Stimulated activated CD8-positive, alpha-beta memory T cell treated with anti-CD3 and anti-CD28 coated beads, Interleukin-12 subunit alpha, Interleukin-12 subunit beta, amount 100 ng/mL, for 1 hour (primary cell): ENCODE measurements around the gene P3R3URF.

ENCODE experiments used
- DNase-seq: peaks from one replicate; pipeline ENCODE4 v3.0.0-alpha.2; 2020; ENCODE audit warnings: low read depth

Gene P3R3URF

DNA sequence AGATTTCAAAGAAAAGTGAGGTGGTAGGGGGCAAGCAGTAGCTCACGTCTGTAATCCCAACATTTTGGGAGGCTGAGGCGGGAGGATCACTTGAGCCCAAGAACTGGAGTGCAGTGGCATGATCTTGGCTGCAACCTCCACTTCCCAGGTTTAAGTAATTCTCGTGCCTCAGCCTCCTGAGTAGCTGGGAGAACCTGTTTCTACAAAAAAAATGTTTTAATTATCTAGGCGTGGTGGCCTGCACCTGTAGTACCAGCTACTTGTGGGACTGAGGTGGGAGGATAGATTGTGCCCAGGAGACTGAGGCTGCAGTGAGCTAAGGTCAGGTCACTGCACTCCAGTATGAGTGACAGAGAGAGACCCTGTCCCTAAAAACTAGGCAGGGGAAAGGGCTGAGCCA lies 4.0 kb downstream of the P3R3URF start:
- no peak for DNase-seq

DNA sequence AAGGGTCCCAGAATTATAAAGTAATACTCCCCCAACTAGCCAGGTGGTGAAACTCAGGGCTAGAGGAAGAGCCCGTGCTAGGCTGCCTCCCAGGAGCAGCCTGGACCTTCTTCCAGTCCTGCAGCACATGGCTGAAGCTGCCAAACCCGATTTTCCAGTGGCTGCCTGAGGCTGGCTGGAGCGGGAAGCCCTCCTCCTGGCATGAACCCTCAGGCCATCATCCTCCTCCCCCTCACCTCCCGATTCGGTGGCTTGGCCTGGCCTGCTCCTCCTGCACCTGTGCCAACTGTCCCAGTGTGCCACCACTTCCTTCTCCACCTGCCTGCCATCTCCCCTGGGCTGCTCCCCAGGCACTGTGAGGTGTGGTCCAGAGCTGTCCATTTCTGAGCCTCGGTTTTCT lies 4.4 kb downstream of the P3R3URF start:
- no peak for DNase-seq

DNA sequence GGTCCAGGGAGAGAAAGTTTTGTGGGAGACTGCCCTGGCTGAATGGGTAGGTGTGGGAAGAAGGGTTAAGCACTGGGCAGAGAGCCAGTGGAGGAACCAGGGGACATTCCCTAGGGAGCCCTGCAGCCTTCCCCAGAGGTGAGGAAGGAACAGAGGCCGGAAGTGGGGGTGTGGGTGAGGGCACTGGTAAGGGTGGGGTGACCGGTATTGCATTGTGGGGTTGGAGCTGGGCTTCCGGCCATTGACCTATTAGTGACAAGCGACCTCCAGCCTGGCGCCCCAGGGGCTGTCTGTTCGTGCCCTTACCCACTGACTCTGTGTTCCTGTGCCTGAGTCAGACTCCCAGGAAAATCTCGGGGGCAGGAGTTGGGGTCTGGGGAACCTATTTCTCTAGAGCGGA lies 4.9 kb downstream of the P3R3URF start:
- DNase-seq = no peak

DNA sequence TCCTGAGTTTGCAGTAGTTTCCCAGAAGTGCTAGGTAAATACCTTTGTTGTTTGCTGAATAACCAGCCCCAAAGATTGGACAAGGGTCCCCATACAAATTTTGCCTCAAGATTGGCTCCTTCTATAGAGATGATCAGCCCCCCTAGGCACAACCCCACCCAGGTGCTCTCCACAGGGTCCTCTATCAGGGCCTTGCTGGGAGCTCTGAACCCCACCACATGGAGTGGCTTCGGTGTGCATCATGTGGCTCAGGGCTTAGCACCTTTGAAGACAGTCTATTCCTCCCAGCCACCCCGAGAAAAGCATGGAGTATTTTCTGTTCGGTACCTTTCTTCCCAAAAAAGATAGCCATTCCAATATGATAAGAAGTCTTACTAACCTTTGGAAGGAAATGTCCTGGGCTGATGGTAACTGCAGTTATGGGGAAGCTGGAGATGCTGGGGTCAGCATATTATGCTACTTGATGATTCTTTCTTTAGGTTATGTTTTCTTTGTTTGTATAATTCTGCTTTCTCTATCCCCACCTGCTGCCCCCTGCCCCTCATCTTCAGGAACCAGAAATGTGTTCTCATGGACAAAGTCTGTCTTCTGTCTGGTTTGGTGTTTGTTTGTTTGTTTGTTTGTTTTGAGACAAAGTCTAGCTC lies 6.4 kb downstream of the P3R3URF start:
- no peak for DNase-seq

DNA sequence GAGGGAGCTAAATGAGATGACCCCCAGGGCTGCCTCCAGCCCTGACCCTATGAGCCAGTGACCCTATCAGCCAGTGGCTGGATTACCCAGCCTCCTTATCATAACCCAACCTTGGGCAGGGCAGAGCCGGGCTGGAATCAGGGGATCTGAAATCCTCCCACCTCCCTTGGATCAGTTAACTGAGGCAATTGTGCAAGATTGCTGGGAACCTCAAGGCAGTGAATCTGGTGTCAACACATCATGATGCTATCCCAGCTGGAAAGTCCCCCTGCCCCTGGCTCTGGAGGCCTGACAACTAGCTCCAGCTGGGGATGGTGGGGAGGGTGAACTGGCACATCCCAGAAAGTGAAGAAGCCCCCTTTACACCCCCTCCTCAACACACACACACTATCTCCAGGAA lies 7.8 kb downstream of the P3R3URF start:
- DNase-seq = no peak

DNA sequence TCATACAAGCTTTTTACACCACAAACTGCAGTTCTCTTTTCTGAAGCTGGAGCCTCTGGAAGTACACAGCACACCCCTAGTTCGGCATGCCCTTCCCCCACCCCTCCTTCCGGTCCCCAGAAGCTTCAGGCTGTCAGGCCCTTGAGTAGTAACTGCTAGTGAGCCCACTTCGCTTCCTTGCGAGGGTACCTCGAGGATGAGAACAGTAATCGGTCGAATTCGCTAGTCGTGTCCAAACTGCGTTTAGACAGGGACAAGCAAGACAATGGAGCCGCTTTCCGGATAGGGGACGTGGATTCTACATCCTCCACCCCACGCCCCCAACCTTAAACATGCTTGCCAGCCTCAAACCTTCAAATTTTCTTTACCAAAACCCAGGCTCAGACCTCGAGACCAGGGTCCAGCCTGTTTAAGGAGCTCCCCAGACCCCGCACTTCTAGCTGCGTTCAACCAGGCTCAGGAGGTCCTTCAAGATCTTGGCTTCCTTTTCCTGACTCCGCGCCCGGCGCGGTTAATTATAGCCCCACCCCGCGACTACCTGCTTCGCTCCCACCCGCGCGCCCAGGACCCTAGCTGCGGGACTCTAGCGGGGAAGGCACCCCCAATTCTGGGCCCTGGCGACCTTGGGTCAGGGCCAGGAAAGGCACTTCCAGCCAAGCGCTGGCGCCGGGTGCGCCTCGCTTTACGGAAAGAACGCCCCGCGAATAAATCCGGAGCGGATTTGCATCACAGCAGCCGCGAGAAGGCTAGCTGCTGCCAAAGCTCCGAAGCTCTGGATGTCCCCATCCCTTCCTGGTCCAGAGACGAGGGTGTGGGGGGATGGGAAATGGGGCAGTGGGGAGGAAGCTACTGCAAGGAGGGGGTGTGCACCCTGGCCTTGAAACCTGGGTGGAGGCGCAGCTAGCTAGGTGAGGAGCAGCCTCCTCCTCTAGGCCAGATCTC lies 9.5 kb downstream of the P3R3URF start:
- DNase-seq = no peak

DNA sequence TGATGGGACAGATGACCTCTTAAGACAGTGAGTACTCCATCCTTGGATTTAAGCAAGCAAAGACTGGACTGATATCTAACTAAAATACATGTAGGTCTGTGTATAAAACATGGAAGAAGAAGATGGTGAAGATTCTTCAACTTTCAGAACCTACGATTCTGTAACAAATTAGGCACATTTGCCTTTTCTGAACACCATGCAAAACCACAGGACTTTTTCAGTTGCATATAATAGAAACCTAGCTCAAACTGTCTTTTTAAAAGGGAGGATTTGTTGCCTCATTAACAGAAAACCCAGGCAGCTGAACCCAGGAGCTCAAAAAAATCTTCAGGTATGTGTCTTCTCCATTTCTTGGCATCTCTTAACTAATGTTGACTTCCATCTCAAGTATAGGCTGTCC lies 16.1 kb downstream of the P3R3URF start:
- no peak for DNase-seq

DNA sequence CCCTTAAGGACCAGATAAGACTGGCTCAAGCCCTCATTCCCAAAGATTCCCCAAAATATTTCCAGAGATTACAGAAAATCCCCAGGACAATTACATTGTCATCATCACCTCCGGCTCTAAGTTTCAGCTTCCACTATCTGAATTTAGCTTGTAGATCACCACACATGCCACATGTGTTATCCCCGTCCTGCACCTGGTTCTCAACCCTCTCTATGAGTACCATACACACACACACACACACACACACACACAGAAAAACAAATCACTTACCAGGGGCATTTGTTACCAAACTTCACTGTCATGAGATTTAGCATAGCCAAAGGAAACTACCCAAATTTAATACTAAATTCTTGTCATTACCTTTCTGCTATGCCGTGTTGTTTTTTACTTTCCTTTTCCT lies 16.8 kb downstream of the P3R3URF start:
- DNase-seq = no peak

DNA sequence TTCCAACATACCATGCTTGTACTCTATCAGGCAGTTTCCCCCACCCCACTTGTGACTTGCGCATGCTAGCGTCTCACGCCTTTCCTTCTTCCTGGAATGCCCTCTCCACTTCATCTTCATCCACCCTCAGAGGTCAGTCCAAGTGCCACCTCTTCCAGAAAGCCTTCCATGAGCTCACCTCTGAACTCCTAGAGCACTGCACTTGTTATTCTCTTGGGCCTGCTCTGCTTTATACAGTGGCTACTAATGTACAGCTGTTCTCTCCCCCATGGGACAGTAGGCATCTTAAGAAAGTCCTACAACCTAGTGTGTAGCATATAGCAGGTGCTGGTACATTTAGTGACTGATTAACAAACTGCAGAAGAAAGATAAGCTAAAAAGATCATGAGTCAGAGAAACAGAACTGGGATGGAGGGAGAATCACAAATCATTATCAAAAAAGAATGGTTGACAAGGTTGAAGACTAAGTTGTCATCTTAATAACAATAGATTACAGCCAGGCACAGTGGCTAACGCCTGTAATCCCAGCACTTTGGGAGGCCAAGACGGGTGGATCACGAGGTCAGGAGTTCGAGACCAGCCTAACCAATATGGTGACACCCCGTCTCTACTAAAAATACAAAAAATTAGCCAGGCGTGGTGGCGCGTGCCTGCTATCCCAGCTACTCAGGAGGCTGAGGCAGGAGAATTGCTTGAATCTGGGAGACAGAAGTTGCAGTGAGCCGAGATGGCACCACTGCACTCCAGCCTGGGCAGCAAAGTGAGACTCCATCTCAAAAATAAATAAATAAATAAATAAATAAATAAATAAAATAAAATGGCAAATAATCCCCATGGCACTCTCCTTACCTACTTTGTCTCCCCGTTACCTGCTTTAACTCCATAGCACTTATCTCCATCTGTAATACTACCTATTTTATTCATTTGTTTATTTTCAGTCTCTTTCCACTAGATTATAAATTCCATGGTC lies 17.7 kb downstream of the P3R3URF start:
- no peak for DNase-seq

DNA sequence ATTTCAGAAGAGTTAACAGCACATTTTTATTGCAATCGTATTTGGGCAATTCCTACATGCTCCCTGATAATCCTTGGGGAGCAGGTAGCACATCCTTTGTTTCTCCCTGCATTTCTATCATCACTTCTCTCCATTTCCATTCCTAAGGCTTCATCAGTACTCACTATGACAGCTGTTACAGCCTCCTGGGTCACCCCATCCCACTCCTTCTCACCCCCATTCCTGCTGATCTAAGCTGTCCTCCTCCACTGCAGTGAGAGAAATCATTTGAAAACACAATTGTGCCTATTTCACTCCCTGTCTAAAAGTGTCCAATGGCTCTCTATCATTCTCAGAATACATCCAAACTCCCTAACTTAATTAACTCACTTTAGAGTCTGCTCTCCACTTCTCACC lies 18.4 kb downstream of the P3R3URF start:
- DNase-seq = no peak

DNA sequence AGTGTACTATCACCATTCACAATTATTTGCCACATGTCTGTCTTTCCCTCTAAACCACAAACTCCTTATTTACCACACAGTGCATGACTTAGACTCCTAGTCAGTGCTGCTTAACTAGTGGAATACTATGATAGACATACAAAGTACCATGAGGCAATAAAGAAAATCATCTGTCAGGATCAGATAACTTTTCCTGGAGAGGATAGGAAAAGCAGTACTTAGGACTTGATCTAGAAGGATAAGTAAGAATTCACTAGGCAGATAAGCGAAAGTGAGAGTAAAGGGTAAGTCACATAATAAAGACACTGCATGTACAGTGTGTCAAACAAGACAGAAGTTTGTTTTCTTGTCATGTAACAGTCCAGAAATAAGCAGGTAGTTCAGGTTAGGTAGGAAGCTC lies 22.6 kb downstream of the P3R3URF start:
- no peak for DNase-seq

DNA sequence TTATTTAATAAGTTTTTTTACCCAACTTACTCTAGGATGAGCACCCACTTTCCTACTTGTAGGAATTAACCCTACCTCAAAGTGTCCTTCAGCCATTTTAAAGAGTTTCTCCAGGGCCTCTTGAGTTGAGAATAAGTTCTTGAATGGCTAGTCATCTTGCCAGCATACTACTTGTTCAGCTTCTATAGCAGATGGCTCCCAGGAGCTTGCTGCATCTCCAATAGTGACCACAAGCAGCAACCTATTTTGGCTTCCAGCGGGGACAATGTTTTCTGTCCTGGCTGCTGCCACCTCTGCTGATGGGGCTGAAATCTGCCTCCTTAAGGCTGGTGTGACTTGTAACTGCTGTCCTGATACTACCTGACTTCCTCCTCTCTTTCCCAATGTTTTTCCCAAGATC lies 23.1 kb downstream of the P3R3URF start:
- no peak for DNase-seq

DNA sequence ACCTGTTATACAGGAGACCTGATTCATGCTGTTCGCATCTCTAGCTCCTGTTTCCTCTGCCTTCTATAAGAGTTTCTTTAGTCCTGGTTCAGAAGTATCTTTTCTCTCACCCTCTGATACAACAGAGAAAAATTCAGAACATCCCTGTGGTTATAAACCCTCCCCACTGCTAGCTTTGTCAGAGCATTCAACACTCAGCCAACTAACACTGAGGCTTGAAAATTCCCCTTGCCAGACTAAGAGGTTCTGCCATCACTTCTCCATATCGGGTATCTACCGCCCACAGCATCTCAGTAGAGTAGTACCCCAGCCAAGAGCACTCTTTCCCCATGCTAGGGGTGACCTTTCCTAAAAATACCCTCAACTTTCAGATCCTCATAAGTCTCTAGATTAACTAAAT lies 24.3 kb downstream of the P3R3URF start:
- DNase-seq = no peak

DNA sequence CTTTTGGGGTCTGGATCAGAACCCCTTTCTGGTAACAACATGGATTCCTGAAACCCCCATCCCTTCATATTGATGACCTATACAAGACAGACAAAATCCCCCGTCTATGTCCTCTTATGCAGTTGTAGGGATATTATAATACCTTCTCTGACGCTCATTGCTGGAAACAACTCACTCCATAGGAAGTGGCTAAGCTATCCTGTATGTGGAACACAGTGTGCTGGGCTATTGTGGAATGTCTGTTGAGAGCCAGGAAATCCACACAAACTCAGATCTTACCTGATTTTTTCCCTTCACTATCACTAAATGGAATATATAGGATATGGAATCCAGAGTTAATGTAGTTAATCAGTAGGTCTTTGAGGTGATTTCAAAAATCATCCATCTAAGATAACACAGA lies 26.2 kb downstream of the P3R3URF start:
- no peak for DNase-seq

DNA sequence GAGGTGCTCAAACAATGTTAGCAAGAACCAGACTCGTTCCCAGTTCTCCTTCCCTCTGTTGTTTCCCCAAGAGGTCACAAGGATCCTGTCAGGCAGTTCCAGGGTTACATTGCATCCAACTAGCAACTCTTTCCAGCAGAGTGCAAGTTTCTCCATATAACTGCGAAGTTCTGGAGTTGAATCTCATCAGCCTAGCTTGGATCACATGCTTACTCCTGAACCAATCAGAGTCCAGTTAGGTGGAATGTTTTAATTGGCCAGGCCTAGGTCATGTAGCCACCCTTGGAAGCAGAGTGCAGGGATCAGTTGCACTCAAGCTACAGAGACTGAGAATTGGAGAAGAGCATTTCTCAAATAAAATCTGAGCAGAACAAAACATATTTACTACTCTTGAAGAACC lies 28.0 kb downstream of the P3R3URF start:
- no peak for DNase-seq

DNA sequence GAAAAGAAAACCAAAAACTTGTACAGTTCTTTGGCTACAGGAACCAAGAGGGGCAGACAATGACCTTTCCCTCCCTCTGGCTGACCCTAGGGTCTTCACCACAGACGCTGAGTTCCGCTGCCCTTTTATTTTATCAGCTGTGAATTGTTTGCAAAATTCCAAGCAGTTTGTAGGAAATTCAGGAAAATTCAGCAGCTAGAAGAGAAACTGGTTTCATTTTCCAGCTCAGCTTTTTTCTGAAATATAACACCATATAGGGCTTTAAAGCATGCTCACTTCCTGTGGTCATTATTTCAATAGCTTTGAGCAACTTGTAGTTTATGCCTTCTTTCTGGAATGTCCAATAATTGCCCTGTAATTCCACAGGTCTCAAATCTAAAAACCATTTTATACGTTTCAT lies 38.4 kb downstream of the P3R3URF start:
- no peak for DNase-seq

DNA sequence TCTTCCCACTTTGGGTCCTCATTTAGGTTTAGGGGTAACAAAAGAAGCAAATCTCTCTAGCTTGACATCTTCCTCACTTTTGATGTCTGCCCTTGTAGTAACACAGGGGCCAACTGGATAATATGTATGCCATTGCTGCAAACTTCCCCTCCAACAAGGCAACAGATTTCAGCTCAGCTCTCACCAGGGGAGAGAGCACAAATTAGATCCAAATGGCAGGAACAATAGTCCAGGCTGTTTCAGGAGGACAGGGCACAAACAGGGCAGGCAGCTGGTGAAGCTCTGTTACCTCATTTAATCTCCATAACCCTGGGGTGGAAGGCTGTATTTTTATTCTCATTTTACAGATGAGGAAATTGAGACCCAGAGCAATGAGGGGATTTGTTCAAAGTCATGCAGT lies 39.6 kb downstream of the P3R3URF start:
- DNase-seq = no peak

DNA sequence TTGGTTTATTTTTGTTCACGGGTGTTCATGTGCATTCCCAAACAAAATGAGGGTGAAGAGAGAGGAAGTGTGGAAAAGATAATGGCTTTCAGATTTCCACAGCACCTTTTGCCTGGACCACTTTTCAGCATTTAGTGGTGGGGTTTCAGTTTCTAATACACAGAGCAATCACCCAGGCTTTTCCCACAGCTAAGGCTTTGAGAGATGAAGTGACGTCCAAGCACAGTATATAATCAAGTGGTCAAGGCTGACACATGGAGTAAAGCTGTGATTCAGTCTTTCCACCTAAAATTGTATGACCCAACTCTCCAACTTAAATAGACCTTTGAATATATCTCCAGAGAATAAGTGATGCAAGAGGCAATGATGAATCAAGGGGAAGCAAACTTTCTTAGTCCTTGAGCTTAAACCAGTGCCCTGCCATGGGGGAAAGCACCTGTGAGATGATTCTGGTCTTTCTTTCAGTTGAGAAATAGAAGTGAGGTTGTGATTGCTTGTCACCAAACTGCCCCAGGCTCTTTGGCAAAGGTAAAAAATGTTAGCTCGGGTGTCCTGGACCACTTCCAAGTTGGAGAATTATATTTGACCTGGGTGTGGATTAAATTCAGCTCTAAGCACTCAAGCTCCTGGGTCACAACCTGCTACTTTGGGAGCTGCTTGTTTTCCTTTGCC lies 41.5 kb downstream of the P3R3URF start:
- no peak for DNase-seq

DNA sequence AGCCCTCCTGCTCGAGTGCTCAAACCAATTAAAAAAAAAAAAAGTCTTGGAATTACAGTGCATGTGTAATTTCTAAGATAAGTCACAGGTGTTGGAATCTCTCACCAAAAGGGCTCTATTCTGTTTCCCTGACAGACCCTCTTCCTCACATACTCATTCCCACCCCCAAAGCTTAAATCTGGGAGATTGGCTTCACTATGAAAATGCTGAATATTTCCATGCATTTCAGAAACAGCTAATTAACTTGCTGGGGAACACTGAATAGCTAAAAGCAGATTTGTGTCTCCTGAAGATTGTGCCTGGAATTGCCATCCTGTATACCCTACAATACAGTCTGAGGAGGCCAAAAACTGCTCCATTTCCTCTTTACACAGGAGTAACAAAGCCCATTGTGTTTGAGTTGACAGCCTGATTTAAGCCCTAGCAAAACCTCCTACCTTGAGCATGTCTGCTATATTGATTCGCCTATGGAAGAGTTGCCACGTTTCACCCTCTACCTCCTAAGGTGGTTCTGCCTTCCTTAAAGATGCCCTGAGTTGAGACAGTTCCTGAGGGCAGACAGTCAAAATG lies 42.4 kb downstream of the P3R3URF start:
- DNase-seq = no peak

DNA sequence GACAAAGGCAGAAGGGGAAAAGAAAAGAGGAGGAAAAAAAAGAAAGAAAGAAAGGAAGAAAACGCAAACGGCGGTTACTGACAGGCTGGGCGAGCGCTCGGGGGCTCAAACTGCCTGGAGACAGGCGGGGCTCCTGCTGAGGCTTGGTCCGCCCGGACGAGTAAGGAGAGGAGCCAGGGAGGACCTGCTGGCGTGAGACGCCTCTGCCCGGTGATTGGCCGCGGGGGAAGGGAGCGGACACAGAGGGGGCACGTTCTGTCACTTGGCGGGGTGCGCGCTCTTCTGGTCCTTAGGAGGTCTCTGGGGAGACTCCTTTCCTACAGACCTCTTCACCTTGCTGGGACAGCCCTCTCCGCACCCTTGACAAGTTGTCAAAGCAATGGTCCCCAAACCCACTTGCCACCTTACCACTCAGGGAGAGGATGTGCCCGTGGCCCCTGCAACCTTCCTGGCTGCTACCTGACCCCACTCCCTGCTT lies 43.1 kb downstream of the P3R3URF start:
- peak; percentile 16 for DNase-seq

DNA sequence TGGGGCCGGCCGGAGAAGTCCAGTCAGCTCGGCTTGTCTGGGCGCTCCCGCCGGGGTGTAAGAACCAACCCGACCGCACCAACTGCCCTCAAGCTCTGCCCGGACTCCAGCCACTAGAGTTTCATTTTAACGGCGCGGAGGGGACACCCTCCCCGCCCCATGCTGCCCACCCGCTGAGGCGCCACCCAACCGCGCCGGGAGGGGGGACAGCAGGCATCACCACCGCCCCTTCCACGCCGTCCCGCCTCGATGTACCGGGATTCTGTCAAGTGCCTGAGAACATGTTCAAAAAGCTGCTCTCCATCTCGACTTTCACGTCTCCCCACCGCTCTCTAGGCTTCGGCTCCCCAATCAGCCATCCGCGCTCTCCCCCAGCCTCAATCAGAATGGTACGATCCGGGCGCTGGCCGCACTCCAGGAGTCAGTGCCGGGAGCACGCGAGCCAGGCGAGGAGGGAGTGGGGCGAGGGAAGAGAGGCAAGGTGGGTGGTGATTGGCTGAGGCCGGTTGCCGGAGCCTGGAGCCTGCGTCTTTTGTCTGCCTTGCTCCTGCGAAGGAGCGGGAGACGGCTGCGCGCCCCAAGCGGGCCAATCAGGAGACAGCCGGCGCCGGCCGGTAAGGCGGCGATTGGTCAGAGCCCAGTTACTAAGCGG lies 43.6 kb downstream of the P3R3URF start, which contains the start of gene PIK3R3:
PIK3R3 (minus strand) TSS at position 101 of the 652 bp plus-strand sequence. CDS start 677 bp downstream, outside the sequence.
- peak; percentile 65 for DNase-seq
